AG20443 (cell line): ENCODE data around the gene OR52E5.
A peak's percentile ranks its signal among the peaks of the same experiment; 100 is the strongest.

Experiments used
- DNase-seq: peaks from one replicate; pipeline ENCODE4 v3.0.0; 2012; ENCODE audit warnings: low spot score, mixed read lengths

The OR52E5 gene

GRCh38 chr11:5892908-5893307 lies at the start of gene OR52E5:
Gene OR52E5, plus strand, starts transcription at chr11:5893208. Its CDS starts 7,569 bp downstream, at chr11:5900777.
- no peak for DNase-seq

- DNase-seq, result no peak
Observed at GRCh38 chr11:5846701-5847100, 46.3 kb upstream of the OR52E5 start.

GRCh38 chr11:5847711-5848110 lies 45.3 kb upstream of the OR52E5 start:
- no peak for DNase-seq

GRCh38 chr11:5851002-5851401 lies 42.0 kb upstream of the OR52E5 start:
- no peak for DNase-seq

- DNase-seq, result no peak
Observed at GRCh38 chr11:5857590-5857989, 35.4 kb upstream of the OR52E5 start, which contains the start of gene OR52E8. Gene OR52E8, minus strand, starts transcription at chr11:5857690. Its CDS starts 0 bp downstream, at chr11:5857690.

GRCh38 chr11:5865826-5866225 lies 27.2 kb upstream of the OR52E5 start:
- DNase-seq, result no peak

- no peak for DNase-seq
Observed at GRCh38 chr11:5878564-5878963, 14.4 kb upstream of the OR52E5 start.

- DNase-seq, result no peak
Observed at GRCh38 chr11:5880329-5880728, 12.7 kb upstream of the OR52E5 start, which contains the start of gene OR52E4. Gene OR52E4, plus strand, starts transcription at chr11:5880629. Its CDS starts 3,664 bp downstream, at chr11:5884293.

- no peak for DNase-seq
Observed at GRCh38 chr11:5881756-5882155, 11.3 kb upstream of the OR52E5 start.

GRCh38 chr11:5887172-5887571 lies 5.8 kb upstream of the OR52E5 start:
- DNase-seq, result no peak

GRCh38 chr11:5887661-5888060 lies 5.3 kb upstream of the OR52E5 start:
- DNase-seq, result no peak

GRCh38 chr11:5891216-5891800 lies 1.7 kb upstream of the OR52E5 start:
- DNase-seq, result peak; percentile 11

GRCh38 chr11:5899534-5899933 lies 6.5 kb downstream of the OR52E5 start:
- DNase-seq, result no peak

- DNase-seq, result no peak
Observed at GRCh38 chr11:5910540-5910939, 17.5 kb downstream of the OR52E5 start.

- no peak for DNase-seq
Observed at GRCh38 chr11:5922749-5923426, 29.9 kb downstream of the OR52E5 start.

- DNase-seq, result no peak
Observed at GRCh38 chr11:5923427-5923776, 30.4 kb downstream of the OR52E5 start.

GRCh38 chr11:5923794-5924193 lies 30.8 kb downstream of the OR52E5 start:
- no peak for DNase-seq

GRCh38 chr11:5928271-5928670 lies 35.3 kb downstream of the OR52E5 start:
- DNase-seq, result no peak

GRCh38 chr11:5928811-5929210 lies 35.8 kb downstream of the OR52E5 start:
- DNase-seq, result no peak

- DNase-seq, result no peak
Observed at GRCh38 chr11:5929571-5930368, 36.8 kb downstream of the OR52E5 start.

GRCh38 chr11:5930614-5931013 lies 37.6 kb downstream of the OR52E5 start:
- DNase-seq, result no peak

GRCh38 chr11:5931061-5931460 lies 38.1 kb downstream of the OR52E5 start:
- DNase-seq, result no peak

GRCh38 chr11:5932671-5933070 lies 39.7 kb downstream of the OR52E5 start:
- DNase-seq, result no peak
